DMS53 (cell line): ENCODE measurements around the gene KIF3C.
"Not testable (repeated sequence)": the region's sequence is repeated elsewhere in the genome, so short reads cannot be mapped to it uniquely, and the experiment has no call there.

Experiments
- DNase-seq: peaks from one replicate; lab custom pipeline; 2025; lab: John Stamatoyannopoulos, UW

The KIF3C gene

DNA sequence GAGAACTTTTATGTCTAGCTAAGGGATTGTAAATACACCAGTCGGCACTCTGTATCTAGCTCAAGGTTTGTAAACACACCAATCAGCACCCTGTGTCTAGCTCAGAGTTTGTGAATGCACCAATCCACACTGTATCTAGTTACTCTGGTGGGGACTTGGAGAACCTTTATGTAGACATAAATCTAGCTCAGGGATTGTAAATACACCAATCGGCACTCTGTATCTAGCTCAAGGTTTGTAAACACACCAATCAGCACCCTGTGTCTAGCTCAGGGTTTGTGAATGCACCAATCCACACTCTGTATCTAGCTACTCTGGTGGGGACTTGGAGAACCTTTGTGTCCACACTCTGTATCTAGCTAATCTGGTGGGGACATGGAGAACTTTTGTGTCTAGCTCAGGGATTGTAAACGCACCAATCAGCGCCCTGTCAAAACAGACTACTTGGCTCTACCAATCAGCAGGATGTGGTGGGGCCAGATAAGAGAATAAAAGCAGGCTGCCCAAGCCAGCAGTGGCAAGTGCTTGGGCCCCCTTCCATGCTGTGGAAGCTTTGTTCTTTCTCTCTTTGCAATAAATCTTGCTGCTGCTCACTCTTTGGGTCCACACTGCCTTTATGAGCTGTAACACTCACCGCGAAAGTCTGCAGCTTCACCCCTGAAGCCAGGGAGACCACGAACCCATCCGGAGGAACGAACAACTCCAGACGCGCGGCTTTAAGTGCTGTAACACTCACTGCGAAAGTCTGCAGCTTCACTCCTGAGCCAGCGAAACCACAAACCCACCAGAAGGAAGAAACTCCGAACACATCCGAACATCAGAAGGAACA, 66.1 kb downstream of the KIF3C start:
- DNase-seq = not testable (repeated sequence)

DNA sequence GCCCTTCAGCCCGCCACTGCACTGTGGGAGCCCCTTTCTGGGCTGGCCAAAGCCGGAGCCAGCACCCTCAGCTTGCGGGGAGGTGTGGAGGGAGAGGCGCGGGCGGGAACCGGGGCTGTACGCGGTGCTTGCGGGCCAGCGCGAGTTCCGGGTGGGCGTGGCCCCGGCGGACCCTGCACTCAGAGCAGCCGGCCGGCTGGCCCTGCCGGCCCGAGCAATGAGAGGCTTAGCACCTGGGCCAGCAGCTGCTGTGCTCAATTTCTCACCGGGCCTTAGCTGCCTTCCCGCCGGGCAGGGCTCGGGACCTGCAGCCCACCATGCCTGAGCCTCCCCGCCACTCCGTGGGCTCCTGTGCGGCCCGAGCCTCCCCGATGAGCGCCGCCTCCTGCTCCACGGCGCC, 66.9 kb downstream of the KIF3C start:
- not testable (repeated sequence) for DNase-seq

DNA sequence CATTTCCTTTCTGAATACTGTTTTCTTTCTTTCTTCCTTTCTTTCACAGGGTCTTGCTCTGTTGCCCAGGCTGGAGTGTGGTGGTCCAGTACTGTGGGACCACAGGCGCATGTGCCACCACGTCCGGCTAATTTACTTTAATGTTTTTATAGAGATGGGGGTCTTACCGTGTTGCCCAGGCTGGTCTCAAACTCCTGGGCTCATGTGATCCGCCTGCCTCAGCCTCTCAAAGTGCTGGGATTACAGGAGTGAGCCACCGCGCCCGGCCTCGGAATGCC, 68.7 kb downstream of the KIF3C start:
- not testable (repeated sequence) for DNase-seq

DNA sequence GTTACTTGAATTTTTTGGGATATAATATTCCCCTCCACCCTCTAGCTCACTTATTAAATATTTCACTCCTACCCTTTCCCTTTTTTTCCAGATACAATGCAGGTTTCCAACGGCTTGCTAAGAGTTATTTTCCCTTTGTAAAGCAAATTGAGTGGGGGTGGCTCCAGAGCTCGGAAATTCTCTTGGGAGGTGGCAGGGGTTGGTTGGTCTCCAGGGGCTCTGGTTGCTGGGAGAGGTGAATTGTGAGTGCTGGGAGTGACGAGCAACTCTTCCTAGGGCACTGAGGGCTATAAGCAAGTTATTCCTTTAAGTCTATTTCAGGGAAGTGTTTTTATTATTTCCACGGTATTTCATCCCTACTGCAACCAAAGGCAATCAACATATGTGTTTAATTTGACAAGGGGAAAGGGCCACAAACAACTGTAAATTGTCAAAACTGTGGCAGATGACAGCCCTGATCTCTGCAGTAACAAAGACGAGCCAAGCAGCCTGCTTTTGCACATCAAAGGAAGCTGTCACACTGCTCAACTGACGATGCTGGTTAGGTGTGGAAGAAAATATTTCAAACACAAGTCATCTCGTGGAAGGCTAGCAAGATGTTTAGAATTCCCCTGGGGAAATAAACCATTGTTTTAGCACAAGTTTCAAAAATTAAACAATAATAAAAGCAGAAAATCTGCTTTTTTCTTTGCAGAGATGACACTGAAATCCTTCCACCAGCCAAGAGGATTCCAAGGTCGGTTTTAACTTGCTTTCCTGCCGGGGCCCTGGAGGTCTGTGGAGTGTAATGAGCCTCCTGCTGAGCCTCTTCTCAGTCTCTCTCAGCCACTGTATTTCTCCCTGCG, 69.2 kb downstream of the KIF3C start:
- no peak for DNase-seq

DNA sequence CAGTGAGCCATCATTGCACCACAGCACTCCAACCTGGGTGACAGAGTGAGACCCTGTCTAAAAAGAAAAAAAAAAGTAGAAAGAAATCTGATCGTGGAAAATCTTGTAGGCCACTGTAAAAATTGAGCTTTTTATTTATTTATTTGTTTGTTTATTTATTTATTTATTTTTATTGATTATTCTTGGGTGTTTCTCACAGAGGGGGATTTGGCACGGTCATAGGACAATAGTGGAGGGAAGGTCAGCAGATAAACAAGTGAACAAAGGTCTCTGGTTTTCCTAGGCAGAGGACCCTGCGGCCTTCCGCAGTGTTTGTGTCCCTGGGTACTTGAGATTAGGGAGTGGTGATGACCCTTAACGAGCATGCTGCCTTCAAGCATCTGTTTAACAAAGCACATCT, 72.7 kb downstream of the KIF3C start:
- not testable (repeated sequence) for DNase-seq

DNA sequence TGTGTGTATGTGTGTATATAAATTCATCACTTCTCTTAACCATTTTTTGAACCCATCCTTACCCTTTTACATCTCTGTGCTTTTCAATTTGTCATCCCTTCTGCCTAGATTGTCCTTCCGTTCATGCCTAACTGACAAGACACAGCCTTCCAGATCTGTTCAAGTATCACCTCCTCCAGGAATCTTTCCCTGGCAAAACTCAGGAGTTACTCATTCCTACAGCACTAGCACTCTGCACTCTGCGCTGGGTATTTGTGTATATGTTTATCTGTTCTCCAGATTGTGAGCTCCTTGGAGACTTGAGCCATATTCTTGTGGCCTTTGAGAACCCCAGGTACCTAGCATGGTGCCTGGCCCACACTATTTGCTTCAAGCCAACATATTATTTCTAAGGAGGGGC, 77.2 kb downstream of the KIF3C start:
- DNase-seq = no peak

DNA sequence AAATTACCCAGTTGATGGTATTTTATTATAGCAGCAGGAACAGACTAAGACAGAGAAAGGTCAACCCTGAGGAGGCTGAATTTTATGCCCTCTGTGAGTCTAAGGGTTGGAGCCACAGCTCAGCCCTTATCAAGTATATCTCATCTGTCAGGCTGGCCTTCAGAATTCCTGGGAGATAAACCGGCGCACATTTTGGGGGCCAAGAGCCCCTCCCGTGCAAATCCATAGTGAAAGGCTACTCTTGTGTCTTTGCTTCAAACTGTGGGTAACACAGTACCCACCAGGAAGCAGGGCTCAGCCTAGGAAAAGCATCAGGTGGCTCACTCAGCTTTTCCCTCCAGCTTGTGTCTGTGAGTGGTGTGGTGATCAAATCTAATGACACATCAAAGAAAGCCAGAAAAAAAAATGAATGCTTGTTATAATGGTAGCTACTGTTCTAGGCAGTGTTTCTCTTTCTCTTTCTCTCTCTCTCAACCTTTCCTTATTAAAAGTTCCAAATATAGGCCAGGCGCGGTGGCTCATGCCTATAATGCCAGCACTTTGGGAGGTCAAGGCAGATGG, 79.0 kb downstream of the KIF3C start:
- DNase-seq = no peak

DNA sequence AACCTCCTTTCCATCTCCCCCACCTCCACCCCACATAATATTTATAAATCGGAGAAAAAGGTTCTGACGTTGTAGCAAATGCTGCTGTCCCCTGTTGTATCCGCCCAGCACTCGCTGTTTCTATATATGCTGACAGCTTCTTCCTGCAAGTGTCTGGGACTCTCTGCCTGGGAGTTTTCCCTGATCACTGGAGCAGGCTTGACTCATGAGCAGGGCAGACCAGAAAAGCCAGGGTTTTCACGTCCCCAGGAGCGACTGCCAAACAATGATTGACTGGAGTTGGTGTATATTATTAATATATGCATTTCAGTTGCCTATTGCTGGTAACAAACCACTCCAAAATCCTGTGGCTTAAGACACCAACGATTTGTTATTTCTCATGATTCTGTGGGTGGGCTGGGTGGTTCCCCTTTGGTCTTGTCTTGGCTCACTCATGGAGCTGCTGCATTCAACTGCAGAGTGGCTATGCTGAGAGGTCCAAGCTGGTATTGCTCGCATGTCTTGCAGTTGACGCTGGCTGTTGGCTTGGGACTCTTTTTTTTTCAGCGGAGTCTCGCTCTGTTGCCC, 82.8 kb downstream of the KIF3C start:
- DNase-seq = no peak

DNA sequence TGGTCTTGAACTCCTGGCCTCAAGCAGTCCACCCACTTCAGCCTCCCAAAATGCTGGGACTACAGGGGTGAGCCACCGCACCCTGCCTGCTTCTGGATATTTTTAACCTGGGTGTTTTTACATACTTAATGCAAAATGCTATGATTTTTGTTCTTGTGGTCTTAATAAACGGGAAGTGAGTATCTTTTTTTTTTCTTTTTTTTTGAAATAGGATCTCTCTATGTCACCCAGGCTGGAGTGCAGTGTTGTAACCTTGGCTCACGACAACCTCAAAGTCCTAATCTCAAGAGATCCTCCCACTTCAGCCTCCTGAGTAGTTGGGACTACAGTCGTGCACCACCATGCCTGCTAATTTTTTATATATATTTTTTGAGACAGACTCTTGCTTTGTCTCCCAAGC, 84.8 kb downstream of the KIF3C start:
- DNase-seq = no peak

DNA sequence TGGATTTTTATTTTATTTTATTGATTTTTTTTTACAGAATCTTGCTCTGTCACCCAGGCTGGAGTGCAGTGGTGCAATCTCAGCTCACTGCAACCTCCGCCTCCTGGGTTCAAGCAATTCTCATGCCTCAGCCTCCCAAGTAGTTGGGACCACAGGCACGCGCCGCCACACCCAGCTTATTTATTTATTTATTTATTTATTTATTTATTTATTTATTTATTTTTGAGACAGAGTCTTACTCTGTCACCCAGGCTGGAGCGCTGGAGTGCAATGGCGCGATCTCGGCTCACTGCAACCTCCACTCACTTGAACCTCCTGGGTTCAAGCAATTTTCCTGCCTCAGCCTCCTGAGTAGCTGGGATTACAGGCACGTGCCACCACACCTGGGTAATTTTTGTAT, 86.0 kb downstream of the KIF3C start:
- DNase-seq = not testable (repeated sequence)

DNA sequence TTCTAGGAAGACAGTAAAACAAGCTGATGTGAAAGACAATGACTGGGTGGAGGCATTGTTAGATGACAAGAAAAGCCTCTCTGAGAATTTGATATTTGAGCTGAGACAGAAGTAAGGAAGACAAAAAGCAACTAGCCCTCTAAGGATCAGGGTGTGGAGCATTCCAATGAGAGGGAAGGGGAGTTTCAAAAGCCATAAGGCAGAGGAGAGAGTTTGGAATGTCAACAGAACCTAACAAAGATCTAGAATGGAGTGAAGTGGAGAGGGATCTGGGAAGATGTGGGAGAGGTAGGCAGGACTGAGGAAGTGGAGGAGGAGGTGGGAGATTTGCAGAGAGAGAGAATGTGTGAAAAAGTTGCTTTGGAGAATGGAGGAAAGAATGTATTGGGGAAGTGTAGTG, 86.7 kb downstream of the KIF3C start:
- no peak for DNase-seq

DNA sequence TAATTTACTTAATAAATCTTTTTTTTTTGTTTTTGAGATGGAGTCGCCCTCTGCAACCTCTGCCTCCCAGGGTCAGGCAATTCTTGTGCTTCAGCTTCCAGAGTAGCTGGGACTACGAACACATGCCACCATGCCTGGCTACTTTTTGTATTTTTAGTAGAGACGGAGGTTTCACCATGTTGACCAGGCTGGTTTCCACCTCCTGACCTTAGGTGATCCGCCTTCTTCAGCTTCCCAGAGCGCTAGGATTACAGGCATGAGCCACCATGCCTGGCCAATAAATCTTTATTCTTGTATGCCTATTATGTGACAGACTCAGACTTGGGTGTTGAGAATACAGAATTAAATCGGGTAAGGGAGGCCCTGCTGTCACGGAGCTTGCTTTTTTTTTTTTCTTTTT, 87.3 kb downstream of the KIF3C start:
- DNase-seq = no peak

DNA sequence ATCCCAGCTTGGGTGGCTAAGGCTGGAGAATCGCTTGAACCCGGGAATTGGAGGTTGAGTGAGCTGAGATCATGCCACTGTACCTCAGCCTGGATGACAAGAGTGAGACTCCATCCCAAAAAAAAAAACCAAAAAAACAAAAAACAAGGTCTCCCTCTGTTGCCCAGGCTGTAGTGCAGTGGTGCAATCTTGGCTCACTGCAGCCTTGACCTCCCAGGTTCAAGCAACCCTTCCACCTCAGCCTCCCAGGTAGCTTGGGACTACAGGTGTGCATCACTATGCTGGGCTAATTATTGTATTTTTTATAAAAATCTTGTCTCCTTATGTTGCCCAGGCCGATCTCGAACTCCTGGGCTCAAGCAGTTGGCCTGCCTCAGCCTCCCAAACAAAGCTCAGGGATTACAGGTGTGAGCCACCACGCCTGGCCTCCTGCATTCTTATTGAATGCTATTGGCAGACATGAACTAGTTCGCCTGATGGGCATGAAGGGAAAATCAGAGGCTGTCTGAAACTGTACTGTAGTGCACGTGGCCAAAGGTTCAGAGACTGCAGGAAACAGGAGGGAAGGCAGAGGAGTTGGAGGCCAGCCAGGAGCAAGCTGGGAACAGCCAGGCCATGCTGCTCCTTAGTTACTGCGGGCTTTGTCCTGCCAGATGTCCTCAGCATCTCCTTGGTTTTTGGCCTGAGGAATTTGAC, 88.0 kb downstream of the KIF3C start:
- DNase-seq = no peak

DNA sequence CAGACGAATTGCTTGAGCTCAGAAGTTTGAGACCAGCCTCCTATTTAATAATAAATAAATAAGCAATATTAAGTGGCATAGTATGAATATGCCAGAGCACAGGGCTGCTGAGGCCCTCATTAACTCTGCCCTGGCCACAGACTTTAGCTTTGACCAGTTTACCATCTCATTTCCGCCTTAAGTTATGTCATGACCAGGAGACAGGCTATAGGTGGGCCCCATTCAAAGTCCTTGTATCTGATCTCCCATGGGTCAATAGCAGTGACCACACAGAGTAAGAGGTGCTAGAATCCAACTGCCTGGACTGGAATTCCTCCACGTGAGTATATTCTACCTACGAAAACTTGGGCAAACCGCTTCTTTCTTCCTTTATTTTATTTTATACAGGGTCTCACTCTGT, 90.6 kb downstream of the KIF3C start:
- DNase-seq = no peak

DNA sequence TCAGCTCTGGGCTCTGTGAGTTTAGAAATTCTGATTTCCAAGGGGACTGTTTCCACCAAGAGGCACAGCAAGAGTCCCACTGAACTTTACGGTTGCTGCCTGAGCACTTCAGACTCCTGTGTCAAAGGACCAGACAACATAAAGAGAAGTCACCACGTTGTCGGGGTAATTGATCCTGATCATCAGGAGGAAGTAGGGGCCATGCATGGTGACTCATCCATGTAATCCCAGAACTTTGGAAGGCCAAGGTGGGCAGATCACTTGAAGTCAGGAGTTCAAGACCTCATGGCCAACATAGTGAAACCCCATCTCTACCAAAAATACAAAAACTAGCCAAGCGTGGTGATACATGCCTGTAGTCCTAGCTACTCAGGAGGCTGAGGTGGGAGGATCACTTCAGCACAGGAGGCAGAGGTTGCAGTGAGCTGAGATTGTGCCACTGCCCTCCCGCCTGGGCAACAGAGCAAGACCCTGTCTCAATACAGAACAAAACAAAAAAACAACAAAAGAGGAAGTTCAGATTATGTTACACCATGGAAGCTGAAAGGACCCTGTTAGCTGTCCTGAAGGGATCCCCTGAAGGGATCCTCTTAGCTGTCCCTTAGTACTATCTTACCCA, 94.6 kb downstream of the KIF3C start:
- no peak for DNase-seq

DNA sequence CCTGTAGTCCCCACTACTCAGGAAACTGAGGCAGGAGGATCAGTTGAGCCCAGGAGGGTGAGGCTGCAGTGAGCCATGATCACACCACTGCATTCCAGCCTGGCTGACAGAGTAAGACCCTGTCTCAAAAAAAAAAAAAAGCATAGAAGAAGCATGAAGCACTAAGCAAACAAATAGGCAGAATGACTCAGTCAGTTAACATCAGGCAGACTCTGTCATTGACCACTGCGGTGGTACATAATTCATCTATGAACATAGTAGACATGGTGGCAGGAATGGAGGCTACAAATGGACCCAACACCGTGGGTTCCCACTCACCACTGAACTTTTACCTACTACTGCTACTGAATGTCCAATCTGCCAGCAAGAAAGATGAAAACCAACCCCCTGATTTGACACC, 96.4 kb downstream of the KIF3C start:
- DNase-seq = peak; percentile 83

DNA sequence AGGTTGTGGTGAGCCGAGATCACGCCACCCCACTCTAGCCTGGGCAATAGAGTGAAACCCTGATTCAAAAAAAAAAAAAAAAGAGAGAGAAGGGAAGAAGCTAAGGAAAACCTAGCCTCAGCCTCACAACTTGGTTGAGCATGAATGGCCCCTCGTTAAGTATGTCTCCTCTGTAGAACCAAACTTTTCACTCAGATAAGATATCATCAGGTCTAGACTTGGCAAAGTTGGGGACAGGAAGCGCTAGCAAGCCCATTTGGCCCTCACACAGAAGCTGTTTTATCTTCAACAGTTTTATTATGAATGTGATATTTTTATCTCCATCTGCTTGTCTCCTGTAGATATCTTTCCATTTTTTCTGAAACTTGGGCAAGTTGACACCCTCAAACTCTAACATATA, 100.5 kb downstream of the KIF3C start:
- DNase-seq = no peak

DNA sequence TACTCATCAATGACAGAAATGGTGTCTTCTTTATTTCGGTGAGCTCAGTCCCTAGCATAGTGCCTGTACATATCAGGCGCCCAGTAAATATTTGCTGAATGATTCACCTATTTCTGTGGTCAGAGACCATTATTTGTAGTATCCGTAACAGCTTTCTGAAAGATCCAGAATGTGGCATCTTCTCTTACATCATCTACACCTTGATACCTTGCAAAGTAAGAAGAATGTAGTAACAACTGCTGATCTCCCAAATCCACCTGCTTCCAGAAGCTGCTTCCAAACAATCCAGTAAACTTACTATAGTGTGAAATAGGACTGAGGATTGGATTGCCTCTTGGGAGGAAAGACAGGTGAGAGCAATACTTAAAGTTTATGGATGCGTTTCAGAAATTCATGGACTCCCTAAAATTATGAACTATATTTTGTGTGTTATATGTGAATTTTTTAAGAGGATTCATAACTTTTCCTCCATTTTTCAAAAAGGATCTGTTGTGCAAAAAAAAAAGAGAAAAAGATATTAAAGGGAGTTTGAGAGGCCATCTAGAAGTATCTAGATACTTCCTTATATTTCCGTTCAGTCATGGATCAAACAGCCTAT, 103.1 kb downstream of the KIF3C start:
- DNase-seq = peak; percentile 89

DNA sequence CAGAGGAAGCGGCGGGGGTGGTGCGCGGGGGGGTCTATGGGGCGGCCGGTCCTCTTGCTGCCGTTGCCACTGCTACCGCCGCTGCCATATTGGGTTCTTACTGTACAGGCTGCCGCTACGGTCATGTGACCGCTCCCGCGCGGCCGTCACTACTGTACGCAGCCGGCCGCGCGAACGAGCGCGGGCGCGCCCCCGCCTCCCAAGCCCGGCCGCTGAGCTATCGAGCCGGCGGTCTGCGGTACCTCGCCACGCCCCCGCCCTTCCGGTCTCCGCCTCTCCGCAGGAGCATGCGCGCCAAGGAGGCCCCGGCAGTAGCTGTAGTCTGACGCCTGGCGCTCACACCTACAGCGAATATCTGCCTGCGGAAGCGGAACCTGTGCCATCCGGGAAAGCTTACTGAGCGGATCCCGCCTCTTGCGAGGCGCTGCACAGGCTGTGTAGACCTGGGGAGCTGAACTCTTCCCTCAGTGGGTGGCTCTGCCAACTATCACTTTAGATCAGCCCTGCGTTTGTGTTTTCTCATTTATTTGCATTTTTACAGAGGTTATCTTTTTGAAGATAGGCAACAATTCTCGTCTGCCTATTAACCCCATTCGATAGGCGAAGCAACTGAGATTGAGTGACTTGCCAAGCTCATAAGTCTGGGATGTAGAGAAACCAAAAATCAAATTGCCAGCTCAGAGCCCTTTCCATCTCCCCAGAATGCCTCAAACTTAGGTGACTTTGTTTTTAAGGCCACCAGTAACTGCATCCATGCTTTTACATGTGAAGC, 103.8 kb downstream of the KIF3C start, which contains the start of gene ASXL2:
Gene ASXL2 (minus strand): TSS at position 127 of the 772 bp plus-strand sequence. CDS start 265 bp downstream, outside the sequence.
- DNase-seq = peak; percentile 98
